Ovary (tissue), 9 donors: ENCODE measurements around the gene CCDC121. TPM values are rescaled to one million over a fixed set of nuclear protein-coding genes. Genes with fewer than 3 reads are reported as not detected.

Experiments
- DNase-seq, 5 donors: peaks; one replicate each; pipeline ENCODE4 v3.0.0-alpha.2; 2019 to 2020
- H3K27ac ChIP-seq, 2 donors: fragments of 200-600 bp; one replicate each; pipeline versions ENCODE4 v1.5.1 to v1.8.0; 2019 to 2022
- H3K27me3 ChIP-seq: fragments of 200-600 bp; one replicate; pipeline ENCODE4 v1.8.0; 2022
- H3K36me3 ChIP-seq: fragments of 200-600 bp; sonication (generic); one replicate; pipeline ENCODE4 v1.5.1; 2019
- H3K4me1 ChIP-seq: one replicate; pipeline ENCODE4 v1.8.1; 2013; ENCODE audit warnings: mild to moderate bottlenecking, moderate library complexity; ENCODE audit not compliant: insufficient read depth
- H3K4me3 ChIP-seq: fragments of 200-600 bp; sonication (generic); one replicate; pipeline ENCODE4 v1.5.1; 2017
- H3K9me3 ChIP-seq, 2 donors: fragments of 200-600 bp in 1 of 2; sonication (generic) in 1 of 2; one replicate each; pipeline versions ENCODE4 v1.5.1 to v1.8.1; 2013 to 2019; ENCODE audit warnings: mild to moderate bottlenecking in 1 of 2, moderate library complexity in 1 of 2
- CTCF ChIP-seq, 3 donors: fragments of 450-650 bp in 2 of 3; fragments of 200-600 bp in 1 of 3; IDR thresholded peaks; one replicate each; pipeline versions ENCODE4 v1.5.1 to v1.8.0; 2016 to 2022; ENCODE audit warnings: antibody characterized with exemption in 3 of 3, mild to moderate bottlenecking in 1 of 3
- EP300 ChIP-seq: sonication (generic); formaldehyde crosslinking; IDR thresholded peaks from one replicate; pipeline ENCODE4 v1.6.1; 2017; ENCODE audit warnings: antibody characterized with exemption
- POLR2A ChIP-seq: fragments of 450-650 bp; IDR thresholded peaks from one replicate; pipeline ENCODE4 v1.6.1; 2017; ENCODE audit warnings: antibody characterized with exemption, mild to moderate bottlenecking, moderate library complexity
- WGBS, 3 donors: extraction: QIAGEN DNeasy Blood & Tissue Kit in 1 of 3; methylation state at CpG; one replicate each; pipeline versions ENCODE4 v1.1.5 to v1.1.7; 2013 to 2017; 5-methylcytosine and 5-hydroxymethylcytosine counted together
- intact Hi-C, 4 donors: fragments of 100-400 bp; cut with DNase I; formaldehyde crosslinking; loops; one replicate each; pipeline versions ENCODE4 v1.11.0 to v1.15.1; 2022 to 2023
- polyA plus RNA-seq, 2 donors: library from polyadenylated mRNA; stranded (reverse); fragments of 200-250 nt in 1 of 2; fragments of 350-450 nt in 1 of 2; fragmentation: Illumina TruSeq in 1 of 2; extraction: RNeasy Lipid Tissue Mini Kit (QIAGEN cat#74804) in 1 of 2; gene quantifications; one replicate each; pipeline ENCODE4 v1.2.3, GENCODE V29; 2013 to 2014
- total RNA-seq, 7 donors: library from RNA; depleted of rRNA in 2 of 7; stranded (reverse); fragments of >200 nt in 2 of 7; fragmentation: NEBNext Ultra II Directional in 3 of 7; extraction: Animal tissue kit (Norgen Biotek cat#: 25700) in 3 of 7; gene quantifications; one replicate each; pipeline versions ENCODE4 v1.1.0 to v1.2.4, GENCODE V29; 2016 to 2023
- donor health status: DM: no; HTN: no; CAD: no; lungs with moderate emphysema.
- donor health status: DM: no; HTN: no; CAD: no.
- donor health status: Bipolar disorder and iron deficiency.
- donor health status: DM: yes; HTN: yes; CAD: no.
- donor health status: DM: no; HTN: no; CAD: no.
- donor health status: DM: yes; HTN: yes; CAD: no.

Gene CCDC121
- total and polyA plus RNA-seq, 9 donors: 3.2 to 8.8 (median 6.4) TPM

GRCh38 chr2:27664622-27665363 lies 36.0 kb upstream of the CCDC121 start:
- DNase-seq: no peak
- intact Hi-C loops: no loop called here
- H3K9me3 ChIP-seq: no peaks in the 10 kb centered on the region
- no peak overlapping the region for H3K27ac ChIP-seq
- TF ChIP-seq EP300 (no peak), CTCF (IDR thresholded peaks at IDR 0.05) (no peak), POLR2A (no peak)
- H3K36me3 ChIP-seq: no peaks in the 10 kb centered on the region
- H3K27me3 ChIP-seq: no peaks in the 10 kb centered on the region
- peaks cover 10% of the 10 kb centered on the region for H3K4me1 ChIP-seq
- peak overlapping the region; percentile 77 for H3K4me3 ChIP-seq
- WGBS, 3 donors: 78 to 86% (median 81%) methylated on average over 16 of the region's 16 CpGs

- peak overlapping the region; percentile 72 to 86 for H3K27ac ChIP-seq
- TF ChIP-seq POLR2A (no peak), EP300 (no peak), CTCF (IDR thresholded peaks at IDR 0.05) (no peak)
- H3K27me3 ChIP-seq: no peaks in the 10 kb centered on the region
- peaks cover 10% of the 10 kb centered on the region for H3K4me1 ChIP-seq
- H3K9me3 ChIP-seq: no peaks in the 10 kb centered on the region
- DNase-seq: no peak
- peak overlapping the region; percentile 77 for H3K4me3 ChIP-seq
- no peaks in the 10 kb centered on the region for H3K36me3 ChIP-seq
- intact Hi-C loops: no loop called here
- WGBS, 3 donors: 3 to 4% (median 3%) methylated on average over 28 of the region's 28 CpGs
These were observed 35.4 kb upstream of the CCDC121 start for GRCh38 chr2:27664154-27664574.

GRCh38 chr2:27663285-27664153 lies 34.7 kb upstream of the CCDC121 start, which contains the start of the genes SLC4A1AP and SUPT7L:
Gene SLC4A1AP (plus strand): TSS chr2:27663889. CDS start chr2:27663915, 26 bp downstream.
Gene SUPT7L (minus strand): TSS chr2:27663614. CDS start chr2:27662192, 1,422 bp downstream.
- H3K27me3 ChIP-seq: no peaks in the 10 kb centered on the region
- no peaks in the 10 kb centered on the region for H3K36me3 ChIP-seq
- H3K4me1 ChIP-seq: peaks cover 10% of the 10 kb centered on the region
- 0% methylated on average over 56 of the region's 56 CpGs for WGBS, 3 donors
- intact Hi-C loops: no loop called here
- TF ChIP-seq EP300 (no peak), POLR2A (peak; percentile 29)
- peak within 1 kb of the TSS; percentile 72 to 86 for H3K27ac ChIP-seq
- H3K9me3 ChIP-seq: no peaks in the 10 kb centered on the region
- peak within 1 kb of the TSS; percentile 77 for H3K4me3 ChIP-seq
- DNase-seq: peak; percentile 66 to 78 (median 68)

- WGBS, 3 donors: 81 to 89% (median 83%) methylated on average over 1 of the region's 1 CpG
- Histone ChIP-seq H3K36me3 (no peaks in the 10 kb centered on the region), H3K27me3 (no peaks in the 10 kb centered on the region), H3K4me1 (peaks cover 10% of the 10 kb centered on the region), H3K27ac (no peak overlapping the region), H3K9me3 (no peaks in the 10 kb centered on the region), H3K4me3 (no peak overlapping the region)
- no peak for DNase-seq
- TF ChIP-seq EP300 (no peak), POLR2A (no peak), CTCF (IDR thresholded peaks at IDR 0.05) (no peak)
- intact Hi-C loops: no loop called here
These were observed 32.6 kb upstream of the CCDC121 start for GRCh38 chr2:27661371-27661770.
